Measurements from ENCODE around the gene TTLL3. TPM values are rescaled to one million over a fixed set of nuclear protein-coding genes. Genes with fewer than 3 reads are reported as not detected.

Gene TTLL3
- total and polyA plus RNA-seq, 2 of the 4 experiments (the other 2 are of a cell fraction): 6.8 to 43.4 TPM

GRCh38 chr3:9818666-9819335, 8.7 kb downstream of the TTLL3 start:
- no peak overlapping the region for H3K9ac ChIP-seq (ENCODE audit: low read depth, low read length)
- no peaks in the 10 kb centered on the region; the same call in 1 of the 2 replicates for H4K20me1 ChIP-seq (ENCODE audit: insufficient read depth, low read length)
- H3K4me3 ChIP-seq (ENCODE audit: insufficient read depth, low read depth, low read length): no peak overlapping the region
- no peaks in the 10 kb centered on the region for H3K79me1 ChIP-seq (ENCODE audit: low read depth in 1 of 2, low read length in 2 of 2)
- peaks cover 4% of the 10 kb centered on the region for H3K36me3 ChIP-seq (ENCODE audit: control insufficient read depth, insufficient read depth, low read length)
- ATAC-seq (ENCODE audit: low read depth) (no peak), DNase-seq (no peak)
- dilution Hi-C loops (cut with HindIII; ENCODE audit: low sequenced_read_pairs, unreplicated experiment): no loop called here
- no peak overlapping the region for H2BK15ac ChIP-seq (ENCODE audit: low read depth, low read length)
- POLR2A ChIA-PET (ENCODE audit: unreplicated experiment): no interaction called here
- in situ Hi-C loops (cut with MboI; ENCODE audit: low sequenced_read_pairs): no loop called here
- H2AK5ac ChIP-seq (ENCODE audit: low read depth, low read length): no peak overlapping the region
- H3K27ac ChIP-seq (ENCODE audit: insufficient read depth, low read length): no peak overlapping the region
- H2BK20ac ChIP-seq (ENCODE audit: low read depth, low read length): no peak overlapping the region
- H3K4me2 ChIP-seq (ENCODE audit: low read depth, low read length): no peak overlapping the region
- peaks cover 11% of the 10 kb centered on the region for H3K9me1 ChIP-seq (ENCODE audit: insufficient read depth, low read length)
- CTCF ChIA-PET: no interaction called here
- no peak overlapping the region for H3K23ac ChIP-seq (ENCODE audit: low read depth, low read length)
- no peak for TF ChIP-seq ELK1 (IDR thresholded peaks at IDR 0.05; ENCODE audit: borderline replicate concordance, low read depth, low read length)
- no peak for TF ChIP-seq MAZ (IDR thresholded peaks at IDR 0.05; ENCODE audit: borderline replicate concordance, low read depth, low read length)
- TF ChIP-seq MXI1 (IDR thresholded peaks at IDR 0.05; ENCODE audit: borderline replicate concordance, low read depth, low read length): no peak
- TF ChIP-seq RCOR1 (IDR thresholded peaks at IDR 0.05; ENCODE audit: insufficient replicate concordance, low read length): no peak
- no peak for TF ChIP-seq BHLHE40 (IDR thresholded peaks at IDR 0.05; ENCODE audit: low read depth, low read length)
- no peak for TF ChIP-seq MAFK (IDR thresholded peaks at IDR 0.05; ENCODE audit: low read depth, low read length)
- no peak for TF ChIP-seq FOS (IDR thresholded peaks at IDR 0.05; ENCODE audit: low read depth, low read length)
- no peak for TF ChIP-seq USF2 (IDR thresholded peaks at IDR 0.05; ENCODE audit: low read depth, low read length)
- no peak for TF ChIP-seq CHD1 (IDR thresholded peaks at IDR 0.05; ENCODE audit: low read depth, low read length)
- no peak for TF ChIP-seq POLR2A (IDR thresholded peaks at IDR 0.05; ENCODE audit: low read depth, low read length)
- TF ChIP-seq SMC3 (IDR thresholded peaks at IDR 0.05; ENCODE audit: low read depth, low read length): no peak
- TF ChIP-seq CEBPB (IDR thresholded peaks at IDR 0.05; ENCODE audit: low read depth, low read length): no peak
- 92% methylated on average over 3 of the region's 7 CpGs; no CpG with 5 or more reads in 1 of the 2 experiments for WGBS, 2 experiments (ENCODE audit: extremely low coverage in 2 of 2, insufficient read length in 1 of 2)
- BruUV-seq (replicated peaks): no TSS peak
- H3K4ac ChIP-seq (ENCODE audit: low read depth, low read length): no peak overlapping the region
- no peak overlapping the region for H2BK5ac ChIP-seq (ENCODE audit: low read depth, low read length, poor library complexity, severe bottlenecking)
- no peak overlapping the region for H4K5ac ChIP-seq (ENCODE audit: low read depth, low read length)
- H3K14ac ChIP-seq (replicated peaks; ENCODE audit: low read depth, low read length): no peak overlapping the region
- H3K9me3 ChIP-seq (ENCODE audit: control insufficient read depth, insufficient read depth, low read length): no peaks in the 10 kb centered on the region
- no peak overlapping the region for H3K56ac ChIP-seq (ENCODE audit: extremely low read depth, insufficient read depth, low read length)
- no peak overlapping the region for H3K18ac ChIP-seq (ENCODE audit: low read depth, low read length)
- no peaks in the 10 kb centered on the region for H3K4me1 ChIP-seq (ENCODE audit: control insufficient read depth, insufficient read depth, low read length)
- no peak overlapping the region for H2AFZ ChIP-seq (replicated peaks; ENCODE audit: low read length, poor library complexity)
- H3K27me3 ChIP-seq (ENCODE audit: control insufficient read depth, insufficient read depth, low read length): no peaks in the 10 kb centered on the region
- peak overlapping the region; percentile 55 for H2AK9ac ChIP-seq (replicated peaks; ENCODE audit: low read depth, low read length, poor library complexity)
- intact Hi-C loops (cut with micrococcal nuclease): no loop called here
- H4K91ac ChIP-seq (ENCODE audit: insufficient read depth, low read depth, low read length): no peak overlapping the region
- no peak overlapping the region for H4K8ac ChIP-seq (ENCODE audit: low read depth in 2 of 2, low read length in 2 of 2)
- H2BK120ac ChIP-seq (ENCODE audit: low read depth, low read length): no peak overlapping the region
